ENCODE data around the gene LHB.
"Not testable (repeated sequence)": the region's sequence is repeated elsewhere in the genome, so short reads cannot be mapped to it uniquely, and the experiment has no call there.

LHB gene

GRCh38 chr19:49017041-49017665, at the start of gene LHB:
TSS of gene LHB (minus strand) at chr19:49017091. CDS start at chr19:49017081, 10 bp downstream.
- DNase-seq (ENCODE audit: low read depth): no peak

GRCh38 chr19:49065905-49066512, 49.1 kb upstream of the LHB start:
- no peak for DNase-seq (ENCODE audit: low read depth)

DNA sequence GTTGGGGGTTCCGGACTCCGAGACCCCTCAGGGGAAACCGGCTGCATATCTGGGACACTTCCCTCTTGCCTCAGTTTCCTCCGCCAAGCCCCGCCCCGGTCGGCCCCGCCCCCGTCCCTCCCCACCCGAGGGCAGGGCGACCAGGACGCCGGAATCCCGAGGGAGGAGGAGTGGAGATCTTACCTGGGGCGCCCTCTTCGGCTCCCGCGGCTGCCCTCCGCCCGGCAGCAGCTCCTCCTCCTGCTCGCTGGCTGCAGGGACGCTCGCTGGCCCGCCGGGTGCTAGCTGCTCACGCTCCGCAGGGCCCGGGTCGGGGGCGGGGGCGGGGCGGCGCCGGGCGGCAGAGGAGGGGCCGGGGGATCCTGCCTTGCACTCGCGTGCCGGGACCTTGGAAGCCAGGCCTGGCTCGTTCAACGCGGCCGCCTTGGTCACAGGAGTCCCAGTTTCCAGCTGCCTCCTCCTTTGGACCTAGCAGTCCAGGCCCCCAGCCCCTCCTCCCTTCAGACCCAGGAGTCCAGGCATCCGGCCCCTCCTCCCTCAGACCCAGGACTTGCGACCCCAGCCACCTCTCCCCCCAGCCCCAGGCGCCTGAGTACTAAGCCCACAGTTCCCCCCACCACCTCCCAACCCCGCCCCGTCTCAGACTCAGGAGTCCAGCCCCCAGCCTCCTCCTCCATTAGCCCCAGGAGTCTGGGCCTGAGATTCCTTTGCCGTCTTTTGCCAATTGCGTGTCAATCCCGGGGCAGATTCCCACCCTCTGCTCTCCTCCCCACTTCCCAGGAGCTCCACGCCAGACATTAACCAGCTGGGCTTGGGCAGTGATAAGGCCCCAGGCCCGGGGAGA, 48.1 kb upstream of the LHB start, which contains the start of gene NTF4:
Gene NTF4, minus strand, starts transcription at position 51 of the 844 bp plus-strand sequence. CDS start 2,821 bp downstream, outside the sequence.
- no peak for DNase-seq (ENCODE audit: low read depth)

DNA sequence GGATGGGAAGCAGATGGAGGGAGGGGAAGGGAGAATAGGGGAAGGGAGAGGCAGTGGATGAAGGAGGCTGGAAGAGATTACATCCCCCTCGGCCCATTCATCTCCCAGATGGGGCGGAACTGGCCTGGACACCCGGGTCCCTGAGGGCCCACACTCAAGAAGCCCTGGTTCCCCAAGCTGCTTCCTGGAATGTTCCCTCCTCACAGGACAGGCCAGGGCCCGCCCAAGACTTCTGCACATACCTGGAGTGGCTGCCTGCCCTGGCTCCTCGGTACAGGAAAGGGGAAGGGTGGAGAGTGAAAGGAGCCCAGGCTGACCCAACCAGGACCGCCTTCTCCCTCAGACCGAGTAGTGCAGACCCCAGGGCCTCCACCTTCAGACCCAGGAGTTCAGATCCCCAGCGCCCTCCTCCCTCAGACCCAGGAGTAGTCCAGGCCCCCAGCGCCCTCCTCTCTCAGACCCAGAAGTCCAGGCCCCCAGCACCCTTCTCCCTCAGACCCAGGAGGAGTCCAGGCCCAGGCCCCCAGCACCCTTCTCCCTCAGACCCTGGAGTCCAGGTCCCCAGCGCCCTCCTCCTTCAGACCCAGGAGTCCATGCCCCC, 47.2 kb upstream of the LHB start:
- DNase-seq (ENCODE audit: low read depth): no peak

DNA sequence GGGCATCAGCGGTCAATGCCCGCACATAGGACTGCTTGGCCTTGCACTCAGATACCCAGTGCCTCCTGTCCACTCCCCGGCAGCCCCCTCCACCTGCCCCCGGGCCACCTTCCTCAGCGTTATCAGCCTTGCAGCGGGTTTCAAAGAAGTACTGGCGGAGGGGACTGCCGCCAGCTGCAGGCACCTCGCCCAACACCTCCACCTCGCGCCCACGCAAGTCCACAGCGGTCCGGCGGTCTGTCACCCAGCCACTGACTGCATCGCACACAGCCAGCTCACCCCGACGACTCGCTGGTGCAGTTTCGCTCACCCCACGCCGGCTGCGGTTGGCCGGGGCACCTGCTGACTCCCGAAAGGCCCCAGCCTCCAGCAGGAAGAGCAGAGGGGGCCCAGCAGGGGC, 44.6 kb upstream of the LHB start:
- no peak for DNase-seq (ENCODE audit: low read depth)

- DNase-seq (ENCODE audit: low read depth): no peak
Observed at GRCh38 chr19:49061000-49061399, 44.1 kb upstream of the LHB start.

DNA sequence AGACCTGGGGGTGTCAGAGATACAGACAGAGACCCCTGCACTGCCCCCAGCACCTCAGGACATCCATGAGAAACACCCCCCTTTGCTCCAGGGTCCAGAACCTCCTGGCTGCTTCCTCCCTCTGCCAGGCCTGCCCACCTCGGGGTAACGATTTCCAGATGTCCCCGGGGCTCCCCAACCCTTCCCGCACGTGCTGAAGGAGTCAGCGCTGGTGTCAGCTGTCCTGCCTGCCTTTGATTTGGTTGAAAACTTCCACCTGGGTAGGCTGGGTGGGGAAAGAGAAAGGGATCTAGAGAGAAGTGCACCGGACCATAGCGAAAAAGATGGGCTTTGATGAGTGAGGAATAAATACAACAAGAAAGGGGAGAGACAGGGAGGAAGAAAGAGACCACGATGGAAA, 42.2 kb upstream of the LHB start:
- no peak for DNase-seq (ENCODE audit: low read depth)

DNA sequence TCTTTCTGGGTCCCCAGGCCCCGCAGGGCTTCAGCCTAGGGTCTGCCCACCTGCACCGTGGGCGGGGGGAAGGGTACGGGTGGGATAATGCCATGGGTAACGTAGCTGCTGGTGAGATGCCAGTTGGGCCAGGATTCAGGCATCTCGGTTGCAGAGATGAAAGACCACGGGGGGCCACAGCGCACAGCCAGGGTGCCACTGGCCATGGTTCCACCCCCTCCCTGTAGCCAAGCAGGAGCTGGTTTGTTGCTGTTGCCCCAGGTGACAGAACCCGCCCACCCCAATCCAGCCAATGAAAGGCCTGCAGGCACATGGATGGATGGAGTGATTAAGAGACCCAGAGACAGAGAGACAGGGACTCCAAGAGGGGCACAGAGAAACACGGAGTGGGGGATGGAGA, 41.7 kb upstream of the LHB start:
- DNase-seq (ENCODE audit: low read depth): no peak

GRCh38 chr19:49057636-49058234, 40.8 kb upstream of the LHB start, which contains the start of gene CGB7:
TSS of gene CGB7 (minus strand) at chr19:49057749. CDS start at chr19:49055375, 2,374 bp downstream.
- DNase-seq (ENCODE audit: low read depth): peak; percentile 17

- not testable (repeated sequence) for DNase-seq (ENCODE audit: low read depth)
Observed at GRCh38 chr19:49056902-49057596, 40.2 kb upstream of the LHB start.

- DNase-seq (ENCODE audit: low read depth): peak; percentile 6
Observed at GRCh38 chr19:49056101-49056901, 39.4 kb upstream of the LHB start.

DNA sequence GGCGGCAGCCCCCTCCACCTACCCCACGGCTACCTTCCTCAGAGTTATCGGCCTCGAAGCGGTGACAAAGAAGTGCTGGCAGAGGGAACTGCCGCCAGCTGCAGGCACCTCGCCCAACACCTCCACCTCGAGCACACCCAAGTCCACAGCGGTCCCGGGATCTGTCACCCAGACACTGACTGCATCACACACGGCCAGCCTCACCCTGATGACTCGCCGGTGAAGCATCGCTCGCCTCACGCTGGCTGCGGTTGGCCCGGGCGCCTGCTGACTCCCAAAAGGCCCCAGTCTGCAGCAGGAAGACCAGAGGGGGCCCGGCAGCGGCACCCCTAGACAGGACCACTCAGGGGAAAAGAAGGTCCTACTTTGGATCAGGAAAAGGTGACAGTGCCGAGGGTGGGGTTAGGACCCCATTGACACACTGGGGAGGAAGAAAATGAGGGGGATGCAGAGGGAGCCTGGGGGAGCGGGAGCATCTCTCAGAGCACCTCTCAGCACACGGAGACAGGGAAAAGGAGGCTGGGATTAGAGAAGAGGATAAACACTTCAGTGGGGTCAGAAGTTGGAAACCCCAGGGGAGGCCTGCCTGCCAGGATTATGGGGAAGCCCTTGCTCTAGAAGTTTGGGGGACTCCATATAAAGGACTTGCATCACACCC, 33.6 kb upstream of the LHB start:
- not testable (repeated sequence) for DNase-seq (ENCODE audit: low read depth)

GRCh38 chr19:49049834-49050233, 32.9 kb upstream of the LHB start:
- not testable (repeated sequence) for DNase-seq (ENCODE audit: low read depth)

DNA sequence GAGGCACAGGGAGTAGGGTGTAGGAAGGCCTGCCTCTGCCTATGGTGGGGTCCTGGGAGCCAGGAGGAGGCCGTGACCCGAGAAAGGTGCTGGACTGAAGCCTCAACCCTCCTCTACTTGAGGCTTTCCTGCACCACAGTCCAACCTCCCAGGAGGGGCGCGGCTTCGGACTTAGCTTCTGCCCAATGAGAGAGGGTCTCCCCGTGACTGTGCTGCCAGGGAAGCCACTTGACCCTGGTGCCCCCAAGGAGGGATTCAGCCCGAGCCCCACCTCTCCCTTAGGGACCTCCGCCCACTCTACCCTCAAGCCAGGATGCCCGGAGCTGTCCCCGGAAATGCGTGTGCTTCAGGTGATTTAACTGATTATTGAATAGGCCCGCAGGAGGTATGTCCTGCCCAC, 32.1 kb upstream of the LHB start, which contains the start of gene CGB8:
Gene CGB8, minus strand, starts transcription at position 101 of the 400 bp plus-strand sequence. CDS start 372 bp downstream, outside the sequence.
- not testable (repeated sequence) for DNase-seq (ENCODE audit: low read depth)

GRCh38 chr19:49043548-49043947, 26.7 kb upstream of the LHB start, which contains the start of gene CGB5:
TSS of gene CGB5 (plus strand) at chr19:49043848. CDS start at chr19:49044210, 362 bp downstream.
- not testable (repeated sequence) for DNase-seq (ENCODE audit: low read depth)

GRCh38 chr19:49042666-49043065, 25.8 kb upstream of the LHB start:
- not testable (repeated sequence) for DNase-seq (ENCODE audit: low read depth)

- no peak for DNase-seq (ENCODE audit: low read depth)
Observed at GRCh38 chr19:49042177-49042576, 25.3 kb upstream of the LHB start.

DNA sequence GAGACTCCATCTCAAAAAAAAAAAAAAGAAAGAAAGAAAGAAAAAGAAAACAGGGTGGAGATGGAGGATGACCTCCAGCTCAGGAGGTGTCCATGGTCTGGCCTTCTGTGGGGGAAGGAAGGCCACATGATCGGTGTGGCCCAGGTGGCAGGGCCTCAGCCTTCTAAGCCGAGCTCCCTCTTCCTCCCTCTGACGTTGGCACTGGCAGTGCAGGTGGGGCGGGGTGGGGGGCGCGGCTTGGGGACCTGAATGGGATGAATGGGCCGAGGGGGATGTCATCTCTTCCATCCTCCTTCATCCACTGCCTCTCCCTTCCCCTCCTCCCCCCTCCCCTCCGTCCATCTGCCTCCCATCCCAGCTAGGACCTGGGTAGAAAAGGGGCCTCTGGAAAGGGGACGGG, 22.8 kb upstream of the LHB start:
- DNase-seq (ENCODE audit: low read depth): not testable (repeated sequence)

DNA sequence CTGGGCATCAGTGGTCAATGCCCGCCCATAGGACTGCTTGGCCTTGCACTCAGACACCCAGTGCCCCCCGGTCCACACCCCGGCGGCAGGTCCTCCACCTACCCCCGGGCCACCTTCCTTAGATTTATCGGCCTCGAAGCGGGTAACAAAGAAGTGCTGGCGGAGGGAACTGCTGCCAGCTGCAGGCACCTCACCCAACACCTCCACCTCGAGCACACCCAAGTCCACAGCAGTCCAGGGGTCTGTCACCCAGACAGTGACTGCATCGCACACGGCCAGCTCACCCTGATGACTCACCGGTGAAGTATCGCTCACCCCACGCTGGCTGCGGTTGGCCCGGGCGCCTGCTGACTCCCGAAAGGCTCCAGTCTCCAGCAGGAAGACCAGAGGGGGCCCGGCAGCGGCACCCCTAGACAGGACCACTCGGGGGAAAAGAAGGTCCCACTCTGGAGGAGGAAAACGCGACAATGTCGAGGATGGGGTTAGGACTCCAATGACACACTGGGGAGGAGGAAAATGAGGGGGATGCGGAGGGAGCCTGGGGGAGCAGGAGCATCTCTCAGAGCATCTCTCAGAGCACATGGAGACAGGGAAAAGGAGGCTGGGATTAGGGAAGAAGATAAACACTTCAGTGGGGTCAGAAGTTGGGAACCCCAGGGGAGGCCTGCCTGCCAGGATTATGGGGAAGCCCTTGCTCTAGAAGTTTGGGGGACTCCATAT, 21.8 kb upstream of the LHB start:
- not testable (repeated sequence) for DNase-seq (ENCODE audit: low read depth)
